ENCODE data around the gene MARK3.

MARK3 gene

GRCh38 chr14:103396463-103396862 lies 11.2 kb downstream of the MARK3 start:
- no peak for DNase-seq

- no peak for DNase-seq
These were observed 13.4 kb downstream of the MARK3 start for GRCh38 chr14:103398427-103399195.

GRCh38 chr14:103400537-103400936 lies 15.3 kb downstream of the MARK3 start:
- DNase-seq = no peak

GRCh38 chr14:103401223-103402214 lies 16.3 kb downstream of the MARK3 start:
- DNase-seq = no peak

GRCh38 chr14:103402695-103403094 lies 17.5 kb downstream of the MARK3 start:
- no peak for DNase-seq

- DNase-seq = no peak
These were observed 19.1 kb downstream of the MARK3 start for GRCh38 chr14:103404032-103404918.

- no peak for DNase-seq
These were observed 19.7 kb downstream of the MARK3 start for GRCh38 chr14:103404920-103405319.

- no peak for DNase-seq
These were observed 23.4 kb downstream of the MARK3 start for GRCh38 chr14:103408491-103409155.

GRCh38 chr14:103416916-103417315 lies 31.7 kb downstream of the MARK3 start:
- DNase-seq = no peak

GRCh38 chr14:103418481-103418818 lies 33.2 kb downstream of the MARK3 start:
- DNase-seq = no peak

- no peak for DNase-seq
These were observed 36.3 kb downstream of the MARK3 start for GRCh38 chr14:103421556-103421955.

GRCh38 chr14:103423050-103423461 lies 37.8 kb downstream of the MARK3 start:
- no peak for DNase-seq

GRCh38 chr14:103427485-103428443 lies 42.5 kb downstream of the MARK3 start:
- DNase-seq = peak; percentile 12

- no peak for DNase-seq
These were observed 43.7 kb downstream of the MARK3 start for GRCh38 chr14:103428723-103429556.

- DNase-seq = no peak
These were observed 45.1 kb downstream of the MARK3 start for GRCh38 chr14:103430358-103430757.

- DNase-seq = no peak
These were observed 47.4 kb downstream of the MARK3 start for GRCh38 chr14:103432627-103433026.

GRCh38 chr14:103433916-103434563 lies 48.8 kb downstream of the MARK3 start:
- DNase-seq = no peak

- no peak for DNase-seq
These were observed 49.7 kb downstream of the MARK3 start for GRCh38 chr14:103434868-103435442.

GRCh38 chr14:103436533-103436932 lies 51.3 kb downstream of the MARK3 start:
- DNase-seq = no peak

Measured in stimulated activated CD4-positive, alpha-beta T cell treated with anti-CD3 and anti-CD28 coated beads, Interleukin-4, amount 100 ng/mL, for 24 hours (primary cell).